CD4-positive, alpha-beta T cell treated with Interleukin-17A for 4 hours (primary cell): Measurements from ENCODE around the gene NOSTRIN.
A peak's percentile ranks its signal among the peaks of the same experiment; 100 is the strongest.
"Not testable (repeated sequence)": the region's sequence is repeated elsewhere in the genome, so short reads cannot be mapped to it uniquely, and the experiment has no call there.

Experiments
- DNase-seq: peaks from one replicate; pipeline ENCODE4 v3.0.0-alpha.2; 2020; ENCODE audit warnings: mixed read lengths

NOSTRIN gene, protein sequence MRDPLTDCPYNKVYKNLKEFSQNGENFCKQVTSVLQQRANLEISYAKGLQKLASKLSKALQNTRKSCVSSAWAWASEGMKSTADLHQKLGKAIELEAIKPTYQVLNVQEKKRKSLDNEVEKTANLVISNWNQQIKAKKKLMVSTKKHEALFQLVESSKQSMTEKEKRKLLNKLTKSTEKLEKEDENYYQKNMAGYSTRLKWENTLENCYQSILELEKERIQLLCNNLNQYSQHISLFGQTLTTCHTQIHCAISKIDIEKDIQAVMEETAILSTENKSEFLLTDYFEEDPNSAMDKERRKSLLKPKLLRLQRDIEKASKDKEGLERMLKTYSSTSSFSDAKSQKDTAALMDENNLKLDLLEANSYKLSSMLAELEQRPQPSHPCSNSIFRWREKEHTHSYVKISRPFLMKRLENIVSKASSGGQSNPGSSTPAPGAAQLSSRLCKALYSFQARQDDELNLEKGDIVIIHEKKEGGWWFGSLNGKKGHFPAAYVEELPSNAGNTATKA

DNA sequence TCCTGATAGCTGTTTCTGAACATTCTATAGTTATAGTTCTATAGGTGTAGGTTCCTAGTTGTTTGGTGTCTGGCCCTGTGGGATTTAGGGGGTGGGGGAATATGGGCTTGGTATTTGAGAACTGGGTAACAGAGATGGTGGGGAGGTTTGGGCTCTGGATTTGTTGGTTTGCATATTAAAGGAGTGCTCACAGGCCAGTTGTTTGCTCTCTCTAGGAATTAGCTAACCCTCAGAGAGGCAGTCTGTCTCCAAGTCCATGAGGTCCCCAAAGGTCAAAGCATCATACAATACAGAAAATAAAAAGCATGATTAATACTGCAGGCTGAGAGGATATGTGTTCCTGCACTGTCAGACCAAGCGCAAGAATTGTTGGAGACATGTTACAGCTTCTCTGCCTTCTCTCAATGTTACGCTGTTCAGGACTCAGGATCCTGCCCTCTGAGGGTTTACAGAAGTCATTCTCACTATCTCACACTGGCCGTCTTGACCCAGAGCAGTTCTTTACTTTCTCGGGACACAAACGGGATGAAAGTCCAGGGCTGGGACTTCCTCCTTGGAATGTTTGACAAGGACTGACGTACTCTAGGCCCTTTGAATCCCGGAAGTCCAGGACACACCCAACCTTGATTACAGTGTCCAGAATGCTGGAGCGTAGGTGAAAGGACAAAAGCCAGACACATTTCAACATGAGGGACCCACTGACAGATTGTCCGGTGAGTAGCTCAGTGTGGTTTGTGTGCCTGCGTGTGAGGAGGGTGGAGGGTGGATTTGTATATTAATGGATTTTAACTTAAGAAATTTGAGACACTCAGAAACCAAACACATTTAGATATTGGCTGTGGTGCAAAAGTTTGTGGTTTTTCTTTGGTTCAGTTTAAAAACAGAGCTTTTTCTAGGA is at the start of gene NOSTRIN:
NOSTRIN (plus strand) TSS at position 677 of the 898 bp plus-strand sequence; CDS start at position 687, 10 bp downstream.
- DNase-seq: no peak

DNA sequence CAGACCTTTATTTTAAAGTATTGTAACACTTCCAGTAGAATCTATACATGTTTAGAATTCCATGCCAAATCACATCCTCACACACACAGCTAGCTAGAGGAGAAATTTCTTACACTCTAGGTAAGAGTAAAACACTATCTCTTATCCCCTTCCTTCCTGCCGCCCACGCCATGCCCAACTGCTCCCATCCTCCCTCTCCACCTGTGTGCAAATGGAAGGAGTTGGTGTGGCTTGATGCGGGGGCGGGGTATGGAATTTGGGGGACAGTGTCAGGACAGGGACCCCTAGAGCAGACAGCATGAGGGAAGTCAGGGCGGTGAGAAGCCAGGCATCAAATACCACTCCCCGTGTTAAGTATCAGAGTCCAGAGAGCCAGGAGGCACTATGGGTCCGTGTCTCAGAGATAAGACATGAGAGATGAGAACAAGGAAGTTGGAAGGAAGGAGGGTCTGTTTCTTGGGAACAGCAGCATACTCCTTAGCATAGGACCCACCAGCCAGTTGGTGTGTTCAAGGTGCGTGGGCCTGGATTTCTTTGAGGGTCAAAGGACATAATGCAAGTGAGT is 48.6 kb upstream of the NOSTRIN start:
- no peak for DNase-seq

DNA sequence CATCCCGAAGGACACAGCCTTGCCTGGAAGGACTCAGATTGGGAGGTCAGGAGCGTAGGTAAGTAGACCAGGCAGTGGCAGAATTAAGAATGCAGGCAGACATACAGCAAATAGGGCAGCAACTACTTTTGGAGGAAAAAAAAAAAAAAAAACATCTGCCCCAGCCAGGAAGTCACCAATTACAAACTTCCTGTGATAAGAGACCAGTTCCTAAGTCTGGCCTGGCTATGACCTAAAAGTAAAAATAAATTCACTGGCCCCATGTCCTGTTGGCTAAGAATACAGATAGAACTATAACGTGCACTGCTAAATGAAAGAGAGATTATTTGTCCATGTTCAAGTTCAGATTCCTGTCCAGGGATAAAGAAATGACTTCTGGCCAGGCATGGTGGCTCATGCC is 45.2 kb upstream of the NOSTRIN start:
- no peak for DNase-seq

DNA sequence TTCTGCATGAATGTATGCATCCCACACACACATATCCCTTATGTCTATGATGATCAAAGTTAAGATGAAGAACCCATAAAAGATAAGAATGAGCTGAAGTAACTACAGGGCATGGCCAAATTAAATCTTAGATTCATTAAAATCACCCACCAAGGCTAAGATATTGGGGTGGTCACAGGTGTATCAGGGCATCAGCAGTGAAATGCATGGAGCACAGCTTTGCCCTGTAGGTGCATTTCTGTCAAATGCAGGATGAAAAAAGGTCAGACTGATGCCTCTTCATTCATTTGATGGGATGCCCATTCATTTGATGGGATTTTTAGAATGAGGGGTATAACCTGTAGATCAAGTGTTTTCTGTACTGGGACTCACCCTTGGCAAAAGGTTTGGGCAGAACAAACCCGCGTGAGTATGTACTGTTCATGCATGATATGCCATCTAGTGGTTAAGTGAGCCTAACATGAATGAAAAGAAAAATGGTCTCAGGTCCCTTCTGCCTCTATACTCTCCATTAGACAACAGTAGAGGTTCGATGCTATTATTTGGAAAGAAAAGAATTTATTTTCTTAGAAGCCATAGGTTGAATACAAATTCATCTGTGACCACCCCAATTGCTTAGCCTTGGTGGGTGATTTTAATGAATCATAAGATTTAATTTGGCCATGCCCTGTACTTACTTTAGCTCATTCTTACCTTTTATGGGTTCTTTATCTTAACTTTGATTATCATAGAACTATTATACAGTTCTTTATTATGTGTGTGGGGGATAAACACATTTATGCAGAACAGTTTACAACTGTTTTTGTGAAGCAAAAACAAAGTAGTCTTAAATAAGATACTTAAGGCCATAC is 43.2 kb upstream of the NOSTRIN start:
- DNase-seq: peak; percentile 41

DNA sequence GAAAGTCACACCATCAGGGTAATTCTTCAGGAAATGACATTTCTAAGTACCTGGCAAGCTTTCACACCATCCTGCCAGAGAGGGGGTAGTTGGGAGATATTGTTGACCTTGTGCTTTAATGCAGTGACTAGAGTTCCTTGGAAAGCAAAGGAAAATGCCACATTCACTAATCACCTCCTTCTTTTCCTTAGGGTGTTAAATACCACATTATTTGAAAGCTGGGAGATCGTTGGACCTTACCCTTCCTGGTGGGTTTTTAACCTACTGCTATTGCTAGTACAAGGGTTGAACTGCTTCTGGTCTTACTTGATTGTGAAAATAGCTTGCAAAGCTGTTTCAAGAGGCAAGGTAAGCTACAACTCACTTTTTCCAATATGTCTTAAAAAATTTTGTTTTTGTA is 37.0 kb upstream of the NOSTRIN start:
- no peak for DNase-seq

DNA sequence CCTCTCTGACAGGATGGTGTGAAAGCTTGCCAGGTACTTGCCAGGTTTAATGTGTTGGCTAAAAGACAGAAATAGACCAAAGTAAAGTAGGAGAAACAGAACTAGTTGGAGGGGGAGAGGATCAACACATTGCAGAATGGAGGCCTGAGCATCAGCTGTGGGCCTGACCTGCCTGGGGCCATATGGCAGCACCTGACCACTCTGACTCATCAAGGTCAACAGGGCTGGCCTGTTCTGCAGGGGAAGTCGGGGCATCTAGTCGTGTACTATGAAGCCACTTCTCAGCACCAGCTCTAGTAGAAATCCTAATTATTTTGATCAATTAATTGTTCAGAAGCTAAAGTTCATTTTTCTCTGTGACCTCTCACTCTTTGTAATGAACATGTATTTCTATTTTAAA is 35.8 kb upstream of the NOSTRIN start:
- DNase-seq: no peak

DNA sequence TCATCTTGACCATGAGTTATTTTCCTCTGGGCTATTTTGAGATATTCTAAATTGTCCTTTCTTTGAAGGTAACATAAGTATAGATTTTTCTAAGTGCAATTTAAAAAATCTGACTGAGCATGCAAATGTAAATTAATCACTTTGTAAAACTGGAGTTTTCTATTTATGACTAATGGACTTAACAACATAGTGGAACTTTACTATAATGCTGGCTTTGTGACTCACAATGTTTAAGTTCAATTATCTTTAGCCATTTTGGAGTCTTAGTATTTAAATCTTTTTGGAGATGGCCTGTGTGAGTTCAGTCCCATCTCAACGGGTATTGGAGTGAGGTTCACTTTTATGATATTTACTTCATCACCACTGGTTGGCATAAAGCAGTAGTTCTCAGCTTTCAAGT is 35.2 kb upstream of the NOSTRIN start:
- no peak for DNase-seq

DNA sequence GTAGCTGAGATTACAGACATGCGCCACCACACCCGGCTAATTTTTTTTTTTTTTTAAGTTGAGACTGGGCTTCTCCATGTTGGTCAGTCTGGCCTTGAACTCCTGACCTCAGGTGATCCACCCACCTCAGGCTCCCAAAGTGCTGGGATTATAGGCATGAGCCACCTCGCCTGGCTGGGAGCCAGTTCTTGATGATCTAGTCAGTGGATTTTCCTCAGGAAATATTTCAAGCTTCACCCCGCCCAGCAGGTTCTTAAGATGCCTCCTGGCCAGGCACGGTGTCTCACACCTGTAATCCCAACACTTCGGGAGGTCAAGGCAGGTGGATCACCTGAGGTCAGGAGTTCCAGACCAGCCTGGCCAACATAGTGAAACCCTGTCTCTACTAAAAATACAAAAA is 34.1 kb upstream of the NOSTRIN start:
- not testable (repeated sequence) for DNase-seq

DNA sequence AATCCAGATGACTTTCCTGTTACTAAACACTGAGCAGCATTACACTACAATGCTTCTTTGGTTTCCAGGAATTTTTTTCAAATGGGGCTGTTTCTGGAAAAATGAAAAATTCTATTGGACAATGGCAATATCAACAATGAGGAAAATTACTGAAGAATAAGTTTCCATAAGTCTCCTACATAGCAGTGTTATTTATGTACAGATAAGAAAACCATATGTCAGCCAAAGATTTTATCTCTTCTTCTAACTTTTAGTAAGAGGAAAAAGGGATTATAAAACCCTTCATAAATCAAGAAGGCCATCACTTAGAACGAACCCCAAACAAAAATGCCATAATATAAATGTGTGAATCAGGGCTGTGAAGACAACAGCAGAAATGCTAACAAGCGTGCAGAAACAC is 31.6 kb upstream of the NOSTRIN start:
- no peak for DNase-seq

DNA sequence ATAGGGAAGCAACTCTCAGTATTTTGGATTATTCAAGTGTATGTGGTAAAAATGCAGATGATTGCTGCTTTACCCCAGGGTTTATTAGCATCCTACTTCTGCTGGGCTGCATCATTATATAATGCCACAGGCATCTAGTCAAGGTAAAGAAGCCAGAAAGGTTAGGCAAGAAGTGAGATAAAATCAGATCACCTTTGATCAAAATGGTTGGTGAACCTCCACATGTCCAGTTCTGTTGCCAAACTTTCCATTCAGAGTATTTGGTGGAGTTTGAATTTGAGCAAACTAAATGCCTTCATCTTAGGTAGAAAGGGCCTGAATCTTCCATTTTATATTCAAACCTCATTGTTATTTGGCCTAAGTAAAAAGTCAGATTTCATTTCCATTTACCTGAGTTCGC is 29.7 kb upstream of the NOSTRIN start:
- DNase-seq: no peak

DNA sequence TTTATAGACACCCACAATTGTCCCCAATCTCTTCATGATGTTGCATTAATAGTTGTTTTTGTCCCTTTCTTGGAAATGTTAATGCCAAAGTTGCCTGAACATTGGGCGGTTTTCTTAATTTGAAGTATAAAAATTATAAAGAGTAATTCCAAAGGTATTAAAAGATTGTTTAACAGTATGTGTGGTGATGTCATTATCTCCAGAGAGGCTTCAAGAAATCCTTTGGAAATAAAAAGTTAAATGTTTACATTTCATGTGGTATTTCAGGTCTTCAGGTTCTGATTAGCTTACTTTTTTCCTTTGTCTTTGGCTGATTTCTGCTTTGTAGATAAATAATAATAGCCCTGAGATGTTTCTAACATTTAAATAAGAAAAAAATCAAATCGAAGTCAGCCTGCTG is 29.3 kb upstream of the NOSTRIN start:
- no peak for DNase-seq

DNA sequence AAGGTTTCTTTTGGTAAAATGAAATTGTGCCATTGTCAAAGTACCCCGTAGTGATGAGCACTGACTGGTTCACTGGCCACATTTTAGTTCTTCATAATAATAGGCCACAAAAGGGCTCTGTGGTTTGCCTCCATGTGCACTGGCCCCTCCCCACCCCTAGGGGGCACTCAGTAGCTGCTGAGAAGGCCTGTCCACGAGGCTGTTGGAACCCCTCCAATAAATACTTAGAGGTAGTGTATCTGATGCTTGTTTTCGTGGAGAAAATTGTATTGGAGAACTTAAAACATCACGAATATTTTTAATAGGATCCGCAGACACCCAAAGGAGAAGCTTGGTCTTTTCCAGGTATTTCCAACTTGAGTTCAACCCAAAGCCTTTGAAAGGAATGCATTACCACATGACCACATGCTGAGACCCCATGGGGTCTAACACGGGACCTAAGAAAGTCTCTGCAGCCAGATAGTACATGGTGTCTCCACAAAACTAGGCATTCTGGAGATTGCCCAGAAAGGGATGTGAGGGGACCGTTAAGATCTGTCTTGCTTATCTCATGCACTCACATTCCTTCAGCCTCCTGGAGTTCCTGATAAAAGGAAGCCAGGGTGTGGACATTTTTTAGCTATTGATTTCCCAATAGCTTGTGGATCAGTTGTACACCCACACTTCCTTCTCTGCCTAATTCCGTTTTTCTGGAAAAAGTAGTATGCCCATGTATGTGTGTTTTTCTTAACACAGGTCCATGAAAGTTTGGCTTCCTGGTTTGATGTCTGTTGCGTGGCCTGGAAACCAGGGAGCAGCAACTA is 28.5 kb upstream of the NOSTRIN start:
- peak; percentile 14 for DNase-seq

DNA sequence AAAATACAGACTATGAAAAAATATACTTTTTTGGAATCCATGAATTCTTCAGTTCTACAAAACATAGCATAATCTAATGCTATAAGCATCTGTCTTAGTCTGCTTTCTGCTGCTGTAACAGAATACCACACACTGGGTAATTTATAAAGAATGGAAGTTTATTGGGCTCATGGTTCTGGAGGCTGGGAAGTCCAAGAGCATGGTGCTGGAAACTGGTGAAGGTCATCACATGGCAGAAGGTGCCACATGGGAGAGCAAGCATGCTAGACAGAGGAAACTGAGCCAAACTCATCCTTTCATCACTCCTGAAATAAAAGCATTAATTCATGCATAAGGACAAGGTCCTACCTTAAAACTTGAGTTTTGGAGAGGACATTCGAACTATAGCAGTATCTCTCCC is 26.6 kb upstream of the NOSTRIN start:
- DNase-seq: no peak

DNA sequence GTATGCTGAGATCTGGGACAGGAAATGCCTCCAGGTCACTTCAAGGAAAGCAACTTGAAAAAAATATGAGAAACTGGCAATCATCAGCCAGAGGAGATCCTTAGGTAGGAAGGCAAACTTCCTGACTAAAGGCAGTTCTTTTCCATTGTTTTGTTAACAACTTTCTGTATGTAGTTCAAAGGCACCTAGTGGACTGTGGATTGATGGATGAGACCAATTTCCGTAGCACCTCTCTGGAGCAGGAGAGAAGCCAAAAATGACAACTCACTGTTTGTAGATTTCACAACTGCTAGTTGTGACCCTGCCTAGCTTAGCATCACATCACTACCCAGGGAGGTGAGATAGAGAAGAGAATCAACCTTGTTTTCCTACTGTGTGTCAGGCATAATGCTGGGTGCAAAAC is 21.8 kb upstream of the NOSTRIN start:
- DNase-seq: no peak

DNA sequence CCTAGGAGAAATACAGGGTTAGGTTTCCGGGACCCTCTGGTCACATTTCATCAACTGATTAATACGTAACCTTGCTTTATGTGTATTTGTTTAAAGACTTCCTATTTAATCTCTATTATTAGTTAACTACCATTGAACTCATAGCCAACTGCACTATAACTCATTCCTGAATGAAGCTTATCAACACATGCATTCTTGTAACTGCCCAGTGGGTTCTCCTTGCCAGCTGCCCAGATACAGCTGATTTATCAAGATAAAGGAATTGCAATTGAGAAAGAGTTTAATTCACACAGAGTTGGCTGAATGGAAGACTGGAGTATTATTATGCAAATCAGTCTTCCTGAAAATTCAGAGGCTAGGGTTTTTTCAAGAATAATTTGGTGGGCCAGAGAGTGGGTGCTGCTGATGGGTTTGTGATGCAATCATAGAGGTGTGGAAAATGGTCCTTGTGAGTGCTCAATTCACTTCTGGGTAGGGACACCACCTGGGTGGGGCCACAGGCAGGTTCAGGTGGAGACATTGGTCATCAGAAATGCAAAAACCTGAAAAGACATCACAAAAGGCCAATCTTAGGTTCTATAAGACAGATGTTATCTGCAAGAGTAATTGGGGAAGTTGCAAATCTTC is 21.1 kb upstream of the NOSTRIN start:
- no peak for DNase-seq

DNA sequence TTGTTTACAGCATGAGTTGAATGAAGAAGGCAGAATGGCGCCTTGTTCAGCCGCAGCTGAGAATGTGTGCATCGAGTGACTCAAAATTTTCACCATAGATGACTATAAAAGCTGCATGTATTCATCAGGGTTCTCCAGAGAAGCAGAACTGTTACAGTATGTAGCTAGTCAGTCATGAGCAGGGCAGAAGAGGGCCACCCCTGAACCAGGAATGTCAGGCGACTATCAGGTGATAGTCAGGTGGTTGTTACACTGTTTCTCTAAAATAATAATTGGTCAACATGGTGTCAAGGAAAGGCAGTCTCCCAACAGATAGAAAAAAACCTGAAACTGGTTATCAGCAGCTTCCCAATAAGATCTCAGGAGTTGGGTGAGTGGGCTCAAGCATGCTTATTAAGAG is 20.2 kb upstream of the NOSTRIN start:
- DNase-seq: no peak

DNA sequence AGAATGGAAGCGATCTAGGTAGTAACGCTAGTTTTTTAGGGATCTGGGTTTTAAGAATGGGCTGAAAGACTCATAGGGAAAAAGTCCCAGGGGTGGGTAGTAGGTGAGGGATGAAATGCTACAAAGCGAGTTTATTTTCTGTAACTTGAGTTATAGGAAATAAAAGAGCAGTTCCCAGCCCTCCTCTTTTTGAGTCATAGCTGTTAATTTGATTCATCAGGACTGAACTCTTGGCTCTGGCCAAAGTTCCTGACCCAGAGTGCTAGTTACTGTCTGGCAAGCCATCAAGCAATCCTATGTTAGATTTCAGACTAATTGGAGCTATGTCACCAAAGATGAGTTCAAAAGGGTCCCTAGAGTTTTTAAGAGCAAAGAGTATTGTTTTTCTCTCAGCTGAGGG is 17.4 kb upstream of the NOSTRIN start:
- no peak for DNase-seq

DNA sequence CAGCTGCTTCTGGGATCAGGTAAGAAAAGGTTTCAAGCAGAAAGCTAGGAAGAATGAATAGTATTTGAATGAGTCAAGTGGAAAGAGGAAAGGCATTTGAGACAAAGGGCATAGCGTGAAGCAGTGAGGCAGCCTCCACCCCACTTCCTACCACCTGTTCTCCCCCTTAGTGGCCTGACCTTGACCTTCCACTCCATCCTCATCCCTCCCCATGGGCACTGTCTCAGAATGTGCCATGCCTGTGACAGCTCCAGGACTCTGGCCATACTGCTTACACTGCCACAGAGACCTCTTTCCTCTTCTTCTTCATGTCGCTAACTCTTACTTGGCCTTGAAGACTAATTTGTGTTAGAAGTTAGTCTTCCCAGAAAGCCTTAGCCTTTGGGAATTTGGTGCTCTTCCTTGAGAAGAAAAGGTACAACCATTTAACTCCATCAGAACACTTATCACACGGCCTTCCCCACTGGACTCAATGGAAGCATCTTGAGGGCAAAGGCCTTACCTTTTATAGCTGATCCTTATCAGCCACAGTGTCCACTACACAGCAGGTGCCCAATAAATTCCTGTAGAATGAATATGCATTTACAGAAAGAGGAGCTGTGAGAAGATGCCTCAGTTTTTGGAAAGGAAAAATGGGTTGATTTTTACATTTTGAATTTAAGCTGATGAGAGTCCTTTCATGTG is 15.2 kb upstream of the NOSTRIN start:
- no peak for DNase-seq

DNA sequence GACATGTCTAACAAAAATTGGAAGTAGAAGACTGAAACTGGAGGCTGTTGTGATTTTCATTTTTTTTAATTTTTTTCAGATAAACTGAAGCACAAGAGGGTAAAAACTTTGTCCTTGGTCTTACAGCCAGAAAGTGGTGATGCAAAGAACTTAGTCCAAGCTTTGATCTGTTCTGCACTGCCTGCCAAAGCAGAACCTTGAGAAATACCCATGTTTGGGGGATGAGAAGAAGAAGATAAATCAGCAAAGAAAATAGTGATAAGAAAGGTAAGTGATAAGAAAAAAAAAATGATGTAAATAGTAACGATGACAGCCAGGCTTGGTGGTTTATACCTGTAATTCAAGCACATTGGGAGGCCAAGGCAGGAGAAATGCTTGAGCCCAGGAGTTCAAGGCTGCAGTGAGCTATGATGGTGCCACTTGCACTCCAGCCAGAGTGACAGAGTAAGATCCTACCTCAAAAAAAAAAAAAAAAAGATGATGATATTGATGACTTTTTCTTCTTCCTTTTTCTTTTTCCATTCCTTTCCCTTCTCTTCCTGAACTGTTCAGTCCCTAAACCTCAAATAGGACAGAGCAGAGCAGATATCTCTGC is 14.6 kb upstream of the NOSTRIN start:
- no peak for DNase-seq

DNA sequence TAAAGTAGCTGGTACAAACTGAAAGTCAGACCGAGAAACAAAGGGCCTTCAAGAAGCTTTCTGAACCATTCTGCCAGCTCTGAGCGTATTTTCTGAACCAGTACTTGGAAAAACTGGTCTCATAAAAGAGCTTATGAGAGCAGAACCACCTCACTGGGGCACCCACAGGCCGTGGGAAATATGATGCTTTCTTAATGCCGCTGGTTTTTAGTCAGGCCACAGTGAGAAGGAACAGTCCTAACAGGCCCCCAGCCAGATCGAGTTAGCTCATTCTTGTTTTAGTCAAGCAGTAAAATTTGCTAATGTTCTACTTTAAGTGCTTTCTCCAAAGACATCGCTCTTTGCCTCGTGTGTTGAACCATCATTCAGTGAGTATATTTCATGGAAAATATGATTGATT is 12.7 kb upstream of the NOSTRIN start:
- DNase-seq: no peak
